ENCODE measurements around the gene HDGFL2.

Gene HDGFL2

GRCh38 chr19:4445963-4446703 is 26.0 kb upstream of the HDGFL2 start:
- DNase-seq (ENCODE audit: low read depth in 2 of 2), result no peak

GRCh38 chr19:4446704-4447200 is 25.3 kb upstream of the HDGFL2 start:
- no peak for DNase-seq (ENCODE audit: low read depth in 2 of 2)

GRCh38 chr19:4447327-4448146 is 24.6 kb upstream of the HDGFL2 start:
- no peak for DNase-seq (ENCODE audit: low read depth in 2 of 2)

GRCh38 chr19:4448147-4448985 is 23.7 kb upstream of the HDGFL2 start:
- DNase-seq (ENCODE audit: low read depth in 2 of 2), result no peak

GRCh38 chr19:4449022-4449638 is 23.0 kb upstream of the HDGFL2 start:
- DNase-seq (ENCODE audit: low read depth in 2 of 2), result no peak

GRCh38 chr19:4449639-4450028 is 22.5 kb upstream of the HDGFL2 start:
- no peak for DNase-seq (ENCODE audit: low read depth in 2 of 2)

GRCh38 chr19:4452230-4452990 is 19.7 kb upstream of the HDGFL2 start:
- no peak for DNase-seq (ENCODE audit: low read depth in 2 of 2)

GRCh38 chr19:4453232-4454179 is 18.6 kb upstream of the HDGFL2 start:
- DNase-seq (ENCODE audit: low read depth in 2 of 2), result no peak

GRCh38 chr19:4454747-4455718 is 17.1 kb upstream of the HDGFL2 start:
- no peak for DNase-seq (ENCODE audit: low read depth in 2 of 2)

- DNase-seq (ENCODE audit: low read depth in 2 of 2), result no peak
Measured at GRCh38 chr19:4455719-4456475, 16.2 kb upstream of the HDGFL2 start.

GRCh38 chr19:4456476-4456842 is 15.6 kb upstream of the HDGFL2 start:
- no peak for DNase-seq (ENCODE audit: low read depth in 2 of 2)

- DNase-seq (ENCODE audit: low read depth in 2 of 2), result peak; percentile 14 to 30
Measured at GRCh38 chr19:4456843-4457653, 15.0 kb upstream of the HDGFL2 start.

- DNase-seq (ENCODE audit: low read depth in 2 of 2), result peak; percentile 93 to 94
Measured at GRCh38 chr19:4457654-4458395, 14.3 kb upstream of the HDGFL2 start, which contains the start of gene UBXN6. UBXN6 (minus strand) TSS chr19:4457794; CDS start chr19:4457697, 97 bp downstream.

GRCh38 chr19:4464815-4465581 is 7.1 kb upstream of the HDGFL2 start:
- no peak for DNase-seq (ENCODE audit: low read depth in 2 of 2)

- no peak for DNase-seq (ENCODE audit: low read depth in 2 of 2)
Measured at GRCh38 chr19:4467835-4468234, 4.3 kb upstream of the HDGFL2 start.
